Natural killer cell treated with Interleukin-12 subunit alpha and Interleukin-12 subunit beta and Interleukin-15 and Interleukin-18, amount 100 ng/mL, for 72 hours (primary cell): Measurements from ENCODE around the gene CCN2. TPM values are rescaled to one million over a fixed set of nuclear protein-coding genes. Genes with fewer than 3 reads are reported as not detected.

Experiments used
- ATAC-seq, 2 donors: fragments of 150-1000 bp; cut with Tn5 transposase in 1 of 2; sonication (Bioruptor Pico), chemical (Tn5 transposase) in 1 of 2; 2 replicates each; pipeline ENCODE4 v1.10.0; 2021
- DNase-seq: peaks from one replicate; pipeline ENCODE4 v3.0.0; 2022; ENCODE audit warnings: low spot score
- H3K27ac Mint-ChIP-seq, 2 donors: 1 replicate in 1 of 2; 2 replicates in 1 of 2; pipeline ENCODE4 v1.8.0; 2022; ENCODE audit warnings: mixed read lengths in 2 of 2, mild to moderate bottlenecking in 1 of 2, moderate library complexity in 1 of 2
- H3K27me3 Mint-ChIP-seq, 2 donors: 1 replicate in 1 of 2; 2 replicates in 1 of 2; pipeline ENCODE4 v1.8.0; 2022; ENCODE audit warnings: mixed read lengths in 2 of 2
- H3K36me3 Mint-ChIP-seq: one replicate; pipeline ENCODE4 v1.8.0; 2022; ENCODE audit warnings: mixed read lengths
- H3K4me1 Mint-ChIP-seq, 2 donors: 1 replicate in 1 of 2; 2 replicates in 1 of 2; pipeline ENCODE4 v1.8.0; 2022; ENCODE audit warnings: low read depth in 2 of 2, mixed read lengths in 2 of 2, mild to moderate bottlenecking in 1 of 2
- H3K4me3 Mint-ChIP-seq: one replicate; pipeline ENCODE4 v1.8.0; 2022; ENCODE audit warnings: mixed read lengths
- H3K9me3 Mint-ChIP-seq: 2 replicates; pipeline ENCODE4 v1.8.0; 2022; ENCODE audit warnings: mixed read lengths
- total RNA-seq, 2 donors: library from RNA; stranded (reverse); gene quantifications; one replicate each; pipeline ENCODE4 v1.2.3, GENCODE V29; 2022

CCN2 gene
- total RNA-seq, 2 donors from 2014 or later: not detected

GRCh38 chr6:131945971-131946370 is 5.2 kb downstream of the CCN2 start:
- Mint-ChIP-seq H3K4me3 (no peak overlapping the region), H3K36me3 (no peaks in the 10 kb centered on the region), H3K27me3 (peaks cover 23 to 37% of the 10 kb centered on the region in 2 donors), H3K4me1 (peaks cover 4 to 6% of the 10 kb centered on the region in 2 donors), H3K27ac (no peak overlapping the region), H3K9me3 (no peaks in the 10 kb centered on the region)
- ATAC-seq (no peak), DNase-seq (no peak)

GRCh38 chr6:131937703-131938631 is 13.2 kb downstream of the CCN2 start:
- Mint-ChIP-seq H3K4me3 (no peak overlapping the region), H3K9me3 (no peaks in the 10 kb centered on the region), H3K27me3 (peaks cover 0 to 5% of the 10 kb centered on the region in 2 donors), H3K4me1 (no peaks in the 10 kb centered on the region), H3K27ac (no peak overlapping the region), H3K36me3 (no peaks in the 10 kb centered on the region)
- DNase-seq (no peak), ATAC-seq (no peak)

GRCh38 chr6:131937226-131937625 is 13.9 kb downstream of the CCN2 start:
- no peak for ATAC-seq
- H3K9me3 Mint-ChIP-seq: no peaks in the 10 kb centered on the region
- no peak for DNase-seq
- no peaks in the 10 kb centered on the region for H3K4me1 Mint-ChIP-seq
- no peaks in the 10 kb centered on the region for H3K36me3 Mint-ChIP-seq
- H3K4me3 Mint-ChIP-seq: no peak overlapping the region
- H3K27ac Mint-ChIP-seq: no peak overlapping the region
- peaks cover 0 to 5% of the 10 kb centered on the region in 2 donors for H3K27me3 Mint-ChIP-seq

GRCh38 chr6:131936156-131936555 is 15.0 kb downstream of the CCN2 start:
- no peaks in the 10 kb centered on the region for H3K36me3 Mint-ChIP-seq

GRCh38 chr6:131931063-131931750 is 20.0 kb downstream of the CCN2 start:
- H3K4me3 Mint-ChIP-seq: no peak overlapping the region
- no peak overlapping the region for H3K27ac Mint-ChIP-seq
- no peaks in the 10 kb centered on the region for H3K36me3 Mint-ChIP-seq
- ATAC-seq (no peak), DNase-seq (no peak)
- H3K27me3 Mint-ChIP-seq: peaks cover 7 to 15% of the 10 kb centered on the region in 2 donors
- H3K4me1 Mint-ChIP-seq: no peaks in the 10 kb centered on the region
- no peaks in the 10 kb centered on the region for H3K9me3 Mint-ChIP-seq

More at GRCh38 chr6:131936156-131936555, 15.0 kb downstream of the CCN2 start:
- Mint-ChIP-seq H3K4me1 (no peaks in the 10 kb centered on the region), H3K27me3 (peaks cover 0 to 9% of the 10 kb centered on the region in 2 donors), H3K27ac (no peak overlapping the region), H3K4me3 (no peak overlapping the region), H3K9me3 (no peaks in the 10 kb centered on the region)
- ATAC-seq (no peak), DNase-seq (no peak)

GRCh38 chr6:131929976-131930375 is 21.2 kb downstream of the CCN2 start:
- Mint-ChIP-seq H3K4me1 (no peaks in the 10 kb centered on the region), H3K9me3 (no peaks in the 10 kb centered on the region), H3K27ac (no peak overlapping the region), H3K36me3 (no peaks in the 10 kb centered on the region), H3K4me3 (no peak overlapping the region), H3K27me3 (peaks cover 7 to 15% of the 10 kb centered on the region in 2 donors)
- ATAC-seq (no peak), DNase-seq (no peak)

- Mint-ChIP-seq H3K4me1 (no peaks in the 10 kb centered on the region), H3K36me3 (no peaks in the 10 kb centered on the region), H3K27ac (no peak overlapping the region), H3K4me3 (no peak overlapping the region), H3K9me3 (no peaks in the 10 kb centered on the region), H3K27me3 (peaks cover 7 to 15% of the 10 kb centered on the region in 2 donors)
- DNase-seq: no peak
- no peak for ATAC-seq
These were observed 21.9 kb downstream of the CCN2 start for GRCh38 chr6:131929264-131929663.

GRCh38 chr6:131924881-131925474 is 26.2 kb downstream of the CCN2 start:
- ATAC-seq (no peak), DNase-seq (no peak)
- Mint-ChIP-seq H3K27ac (no peak overlapping the region), H3K36me3 (no peaks in the 10 kb centered on the region), H3K27me3 (peaks cover 12 to 14% of the 10 kb centered on the region in 2 donors), H3K4me1 (no peaks in the 10 kb centered on the region), H3K9me3 (no peaks in the 10 kb centered on the region), H3K4me3 (no peak overlapping the region)

GRCh38 chr6:131923356-131923755 is 27.8 kb downstream of the CCN2 start:
- ATAC-seq (no peak), DNase-seq (no peak)
- no peaks in the 10 kb centered on the region for H3K9me3 Mint-ChIP-seq
- no peaks in the 10 kb centered on the region for H3K36me3 Mint-ChIP-seq
- H3K4me1 Mint-ChIP-seq: no peaks in the 10 kb centered on the region
- peaks cover 17 to 23% of the 10 kb centered on the region in 2 donors for H3K27me3 Mint-ChIP-seq
- H3K27ac Mint-ChIP-seq: no peak overlapping the region
- H3K4me3 Mint-ChIP-seq: no peak overlapping the region

- H3K27ac Mint-ChIP-seq: no peak overlapping the region
- peaks cover 4% of the 10 kb centered on the region for H3K9me3 Mint-ChIP-seq
- no peak overlapping the region for H3K4me3 Mint-ChIP-seq
- peaks cover 9 to 16% of the 10 kb centered on the region in 2 donors for H3K4me1 Mint-ChIP-seq
- H3K27me3 Mint-ChIP-seq: peaks cover 38 to 50% of the 10 kb centered on the region in 2 donors
- DNase-seq: no peak
- peaks cover 5% of the 10 kb centered on the region for H3K36me3 Mint-ChIP-seq
- ATAC-seq: no peak
These were observed 30.5 kb downstream of the CCN2 start for GRCh38 chr6:131920656-131921055.

- H3K4me3 Mint-ChIP-seq: no peak overlapping the region
- H3K27me3 Mint-ChIP-seq: peaks cover 42 to 54% of the 10 kb centered on the region in 2 donors
These were observed 32.4 kb downstream of the CCN2 start for GRCh38 chr6:131918650-131919355.

GRCh38 chr6:131917763-131918649 is 33.2 kb downstream of the CCN2 start:
- no peak for DNase-seq
- H3K4me1 Mint-ChIP-seq: peaks cover 9 to 16% of the 10 kb centered on the region in 2 donors
- H3K27ac Mint-ChIP-seq: no peak overlapping the region
- no peak for ATAC-seq
- H3K4me3 Mint-ChIP-seq: no peak overlapping the region
- peaks cover 5% of the 10 kb centered on the region for H3K36me3 Mint-ChIP-seq
- H3K9me3 Mint-ChIP-seq: peaks cover 4% of the 10 kb centered on the region
- peaks cover 49 to 54% of the 10 kb centered on the region in 2 donors for H3K27me3 Mint-ChIP-seq

More at GRCh38 chr6:131918650-131919355, 32.4 kb downstream of the CCN2 start:
- peaks cover 5% of the 10 kb centered on the region for H3K36me3 Mint-ChIP-seq
- DNase-seq: no peak
- H3K27ac Mint-ChIP-seq: no peak overlapping the region
- ATAC-seq: peak in 1 of 2 donors; percentile 45
- H3K4me1 Mint-ChIP-seq: peaks cover 9 to 16% of the 10 kb centered on the region in 2 donors
- peaks cover 4% of the 10 kb centered on the region for H3K9me3 Mint-ChIP-seq
